ENCODE results near the gene RSRP1. TPM values are rescaled to one million over a fixed set of nuclear protein-coding genes. Genes with fewer than 3 reads are reported as not detected.

The RSRP1 gene
- total RNA-seq, 1 experiment from 2014 or later = 55.1 TPM

DNA sequence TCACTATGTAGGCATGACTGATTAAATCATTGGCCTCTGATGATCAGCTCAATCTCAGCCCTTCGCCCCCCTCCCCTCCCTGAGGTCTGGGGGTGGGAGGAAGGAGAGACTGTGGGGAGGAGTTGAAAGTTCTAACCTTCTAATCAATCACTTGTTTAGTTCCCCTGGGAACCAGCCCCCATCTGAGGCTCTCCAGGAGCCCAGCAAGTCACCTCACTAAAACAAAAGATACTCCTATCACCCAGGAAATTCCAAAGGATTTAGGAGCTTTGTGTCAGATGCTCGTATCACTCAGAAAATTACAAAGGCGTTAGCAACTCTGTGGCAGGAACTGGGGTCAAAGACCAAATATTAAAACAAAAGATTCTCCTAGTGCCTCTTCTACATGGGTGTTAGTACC, 36.5 kb downstream of the RSRP1 start:
- H3K23me2 ChIP-seq (ENCODE audit: insufficient read length, low read depth, low read length, poor library complexity, severe bottlenecking) = no peaks in the 10 kb centered on the region
- H3K4me3 Mint-ChIP-seq = no peak overlapping the region
- no peaks in the 10 kb centered on the region for H3K79me1 ChIP-seq (ENCODE audit: insufficient read depth, low read depth, low read length, poor library complexity, severe bottlenecking)
- H3T11ph ChIP-seq (ENCODE audit: low read length) = no peak overlapping the region
- H2AFZ ChIP-seq (ENCODE audit: low read length) = no peak overlapping the region
- H3K27ac Mint-ChIP-seq = peak overlapping the region in 2 of 3 experiments; percentile 27 to 61; a peak in 1 of 7 replicates
- no peak overlapping the region for H4K8ac ChIP-seq (replicated peaks; ENCODE audit: insufficient read length, low read depth, low read length)
- no peak overlapping the region for H2BK12ac ChIP-seq (ENCODE audit: insufficient read length, low read depth, low read length)
- no CpG with 5 or more reads among the region's 3 CpGs for WGBS (ENCODE audit: extremely low coverage, insufficient read length, low lambda C conversion rate)
- H3K14ac ChIP-seq (ENCODE audit: insufficient read depth, low read length) = no peak overlapping the region
- H3K27me3 Mint-ChIP-seq (ENCODE audit: low read depth) = no peaks in the 10 kb centered on the region
- TF ChIP-seq, protein P1, sequence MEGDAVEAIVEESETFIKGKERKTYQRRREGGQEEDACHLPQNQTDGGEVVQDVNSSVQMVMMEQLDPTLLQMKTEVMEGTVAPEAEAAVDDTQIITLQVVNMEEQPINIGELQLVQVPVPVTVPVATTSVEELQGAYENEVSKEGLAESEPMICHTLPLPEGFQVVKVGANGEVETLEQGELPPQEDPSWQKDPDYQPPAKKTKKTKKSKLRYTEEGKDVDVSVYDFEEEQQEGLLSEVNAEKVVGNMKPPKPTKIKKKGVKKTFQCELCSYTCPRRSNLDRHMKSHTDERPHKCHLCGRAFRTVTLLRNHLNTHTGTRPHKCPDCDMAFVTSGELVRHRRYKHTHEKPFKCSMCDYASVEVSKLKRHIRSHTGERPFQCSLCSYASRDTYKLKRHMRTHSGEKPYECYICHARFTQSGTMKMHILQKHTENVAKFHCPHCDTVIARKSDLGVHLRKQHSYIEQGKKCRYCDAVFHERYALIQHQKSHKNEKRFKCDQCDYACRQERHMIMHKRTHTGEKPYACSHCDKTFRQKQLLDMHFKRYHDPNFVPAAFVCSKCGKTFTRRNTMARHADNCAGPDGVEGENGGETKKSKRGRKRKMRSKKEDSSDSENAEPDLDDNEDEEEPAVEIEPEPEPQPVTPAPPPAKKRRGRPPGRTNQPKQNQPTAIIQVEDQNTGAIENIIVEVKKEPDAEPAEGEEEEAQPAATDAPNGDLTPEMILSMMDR (conservative IDR thresholded peaks at IDR 0.05) = no peak
- H4K91ac ChIP-seq (ENCODE audit: insufficient read length, low read depth, low read length) = no peak overlapping the region
- no peaks in the 10 kb centered on the region for H3K79me2 ChIP-seq (ENCODE audit: insufficient read depth, low read length)
- H3K27me3 ChIP-seq (ENCODE audit: insufficient read depth, low read length) = no peaks in the 10 kb centered on the region
- H3K4me2 ChIP-seq (ENCODE audit: insufficient read depth, insufficient read length, low read length) = no peak overlapping the region
- DNase-seq = no peak
- H3K9me3 ChIP-seq (ENCODE audit: control insufficient read depth, low read depth, low read length) = no peaks in the 10 kb centered on the region
- no peak overlapping the region for H3K27ac ChIP-seq (ENCODE audit: insufficient read length, low read depth, low read length)
- no peak overlapping the region for H3K56ac ChIP-seq (ENCODE audit: insufficient read length, low read depth, low read length)
- H3K23ac ChIP-seq (ENCODE audit: insufficient read length, low read depth, low read length) = no peak overlapping the region
- no peaks in the 10 kb centered on the region for H3K4me1 ChIP-seq (ENCODE audit: insufficient read depth, low read length)
- H2AK5ac ChIP-seq (ENCODE audit: insufficient read length, low read length) = no peak overlapping the region
- no peaks in the 10 kb centered on the region for H3K9me3 Mint-ChIP-seq
- no peak overlapping the region for H3K4ac ChIP-seq (ENCODE audit: low read depth, low read length)
- no peak overlapping the region for H2BK5ac ChIP-seq (ENCODE audit: insufficient read length, low read length)
- no peaks in the 10 kb centered on the region for H3K36me3 Mint-ChIP-seq (ENCODE audit: insufficient read depth in 1 of 3, low read depth in 3 of 3)
- no peak overlapping the region for H2BK120ac ChIP-seq (ENCODE audit: low read depth, low read length, poor library complexity, severe bottlenecking)
- H2BK15ac ChIP-seq (ENCODE audit: low read depth, low read length) = no peak overlapping the region
- H4K20me1 ChIP-seq (ENCODE audit: control insufficient read depth, insufficient read depth, insufficient read length) = no peaks in the 10 kb centered on the region
- H3K4me1 Mint-ChIP-seq = peaks cover 5 to 10% of the 10 kb centered on the region in 2 experiments
- H4K5ac ChIP-seq (ENCODE audit: insufficient read length, low read depth, low read length) = no peak overlapping the region
- H3K9ac ChIP-seq (ENCODE audit: extremely low read depth, insufficient read length, low read length) = no peak overlapping the region
- no peak overlapping the region for H3K18ac ChIP-seq (ENCODE audit: insufficient read length, low read depth, low read length)
- no peak overlapping the region for H2BK20ac ChIP-seq (ENCODE audit: low read depth, low read length, poor library complexity, severe bottlenecking)
